Pericardium fibroblast (primary cell): ENCODE data around the gene NDUFB5. TPM values are rescaled to one million over a fixed set of nuclear protein-coding genes. Genes with fewer than 3 reads are reported as not detected.

ENCODE experiments used
- total RNA-seq: library from RNA; depleted of rRNA; stranded (reverse); fragments of >200 nt; gene quantifications from 2 replicates; pipeline ENCODE4 v1.2.3, GENCODE V29; 2015

NDUFB5 gene
- total RNA-seq, result 88.1 and 126 TPM in 2 replicates

DNA sequence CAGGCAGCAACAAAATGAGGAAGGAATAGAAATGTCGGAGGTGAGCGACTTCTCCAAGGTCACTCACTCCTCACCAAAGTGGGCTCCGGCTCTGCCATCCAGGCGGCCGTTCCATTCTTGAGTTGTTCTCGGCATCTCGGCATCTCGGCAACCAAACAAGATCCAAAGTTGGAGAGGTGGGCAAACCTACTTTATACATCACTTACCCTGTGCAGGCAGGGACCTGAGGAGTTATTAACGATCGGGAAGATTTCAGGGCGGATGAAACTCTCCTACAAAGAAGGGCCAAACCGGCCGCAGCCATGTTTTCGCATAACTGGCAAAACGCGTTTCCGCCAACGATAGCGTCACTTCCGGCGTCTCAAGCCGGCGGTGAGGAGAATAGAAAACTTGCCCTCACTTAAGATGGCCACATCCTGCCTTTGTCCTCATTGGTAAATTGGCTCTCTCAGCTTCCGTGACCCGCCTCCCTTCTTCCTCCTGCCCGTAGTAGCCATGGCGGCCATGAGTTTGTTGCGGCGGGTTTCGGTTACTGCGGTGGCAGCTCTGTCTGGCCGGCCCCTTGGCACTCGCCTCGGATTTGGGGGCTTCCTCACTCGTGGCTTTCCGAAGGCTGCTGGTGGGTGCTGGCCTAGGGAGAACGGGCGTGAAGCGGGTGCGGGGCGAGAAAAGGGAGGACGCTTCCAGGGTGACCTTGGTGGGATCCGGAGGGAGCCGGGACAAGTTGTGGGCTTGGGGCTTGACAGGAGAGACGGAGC lies at the start of gene NDUFB5, which contains the start of gene MRPL47:
TSS of gene NDUFB5 (plus strand) at position 474 of the 758 bp plus-strand sequence. CDS start at position 496, 22 bp downstream.
TSS of gene MRPL47 (minus strand) at position 318 of the 758 bp plus-strand sequence. CDS start at position 304, 14 bp downstream.

GRCh38 chr3:179562591-179563270 lies 41.9 kb upstream of the NDUFB5 start, which contains the start of gene ACTL6A:
ACTL6A (plus strand) TSS chr3:179562926; CDS start chr3:179563093, 167 bp downstream.

DNA sequence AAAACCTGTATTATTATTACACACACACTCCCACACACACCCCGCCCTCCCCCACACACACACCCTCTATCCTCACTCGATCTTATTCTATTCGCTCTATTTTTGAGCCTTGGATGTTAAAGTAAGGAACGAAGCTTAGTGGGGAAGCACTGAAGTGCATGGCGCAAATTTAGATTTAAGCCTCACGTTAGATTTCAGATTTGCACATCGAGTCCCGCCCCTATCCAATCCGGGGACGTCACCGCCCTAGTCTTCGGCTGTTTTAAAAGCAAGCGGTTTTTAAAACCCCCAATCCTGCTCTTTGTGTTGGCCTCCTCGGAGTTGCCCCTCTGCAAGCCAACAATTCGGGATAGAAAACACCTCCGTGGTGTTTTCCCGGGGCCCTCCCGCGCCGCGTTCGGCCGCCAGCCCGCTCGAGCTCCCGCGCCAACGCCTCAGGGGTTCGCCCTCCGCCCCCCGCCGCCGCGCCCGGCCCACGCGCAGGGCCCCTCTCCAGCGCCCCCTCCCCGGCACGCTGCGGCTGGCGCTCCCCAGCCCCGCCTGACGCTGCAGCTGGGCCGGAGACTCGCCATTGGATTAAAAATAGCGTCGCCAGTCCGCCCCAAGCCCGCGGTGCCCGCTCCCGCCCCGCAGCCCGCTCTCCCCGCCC lies 48.0 kb downstream of the NDUFB5 start, which contains the start of gene USP13:
TSS of gene USP13 (plus strand) at position 594 of the 649 bp plus-strand sequence. CDS start 186 bp downstream, outside the sequence.

Other genes with a start within 250 kb of the NDUFB5 start
- 30.2 and 45.6 TPM in 2 replicates for gene GNB4, start 153.3 kb upstream of the NDUFB5 start, total RNA-seq
- 23.7 and 26.5 TPM in 2 replicates for gene ACTL6A, start 41.9 kb upstream of the NDUFB5 start, total RNA-seq
- gene MRPL47, start 156 bp upstream of the NDUFB5 start, total RNA-seq, result 17.7 and 27.4 TPM in 2 replicates
- gene USP13, start 48.2 kb downstream of the NDUFB5 start, total RNA-seq, result 6.7 and 7.0 TPM in 2 replicates